GM19467 (cell line): Measurements from ENCODE around the gene KIAA1755.

Source experiments
- ATAC-seq: cut with Tn5 transposase; IDR thresholded peaks from one replicate; pipeline ENCODE4 v1.9.1; 2021; ENCODE audit warnings: mild to moderate bottlenecking, moderate library complexity; ENCODE audit not compliant: unreplicated experiment

KIAA1755 gene

GRCh38 chr20:38242848-38243708 lies 17.5 kb downstream of the KIAA1755 start:
- ATAC-seq: no peak

DNA sequence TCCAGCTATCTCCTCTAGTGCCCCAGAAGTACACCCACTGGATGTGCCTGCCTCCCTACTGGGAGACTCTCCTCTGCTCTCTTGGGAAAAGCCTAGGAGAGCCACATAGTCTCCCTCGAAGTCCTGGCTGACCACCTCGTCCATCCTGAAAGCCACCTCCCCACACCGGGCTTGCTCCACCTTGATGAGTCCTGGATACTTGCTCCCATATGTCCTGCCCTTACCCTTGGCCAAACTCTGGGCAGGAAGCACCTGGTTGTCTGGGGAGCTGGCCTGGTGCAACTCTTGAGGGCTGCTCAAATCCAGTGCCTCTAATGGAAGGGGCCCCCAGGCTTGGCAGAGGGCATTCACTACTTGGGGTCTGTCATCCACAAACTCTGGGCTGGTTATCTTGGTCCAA lies 19.3 kb downstream of the KIAA1755 start:
- no peak for ATAC-seq

GRCh38 chr20:38239441-38239840 lies 21.1 kb downstream of the KIAA1755 start:
- ATAC-seq: no peak

- ATAC-seq: no peak
These were observed 21.7 kb downstream of the KIAA1755 start for GRCh38 chr20:38238829-38239228.

GRCh38 chr20:38237381-38237780 lies 23.2 kb downstream of the KIAA1755 start:
- ATAC-seq: no peak

- ATAC-seq: no peak
These were observed 28.9 kb downstream of the KIAA1755 start for GRCh38 chr20:38231531-38232121.

- no peak for ATAC-seq
These were observed 29.5 kb downstream of the KIAA1755 start for GRCh38 chr20:38230957-38231526.

GRCh38 chr20:38230253-38230551 lies 30.3 kb downstream of the KIAA1755 start:
- no peak for ATAC-seq

DNA sequence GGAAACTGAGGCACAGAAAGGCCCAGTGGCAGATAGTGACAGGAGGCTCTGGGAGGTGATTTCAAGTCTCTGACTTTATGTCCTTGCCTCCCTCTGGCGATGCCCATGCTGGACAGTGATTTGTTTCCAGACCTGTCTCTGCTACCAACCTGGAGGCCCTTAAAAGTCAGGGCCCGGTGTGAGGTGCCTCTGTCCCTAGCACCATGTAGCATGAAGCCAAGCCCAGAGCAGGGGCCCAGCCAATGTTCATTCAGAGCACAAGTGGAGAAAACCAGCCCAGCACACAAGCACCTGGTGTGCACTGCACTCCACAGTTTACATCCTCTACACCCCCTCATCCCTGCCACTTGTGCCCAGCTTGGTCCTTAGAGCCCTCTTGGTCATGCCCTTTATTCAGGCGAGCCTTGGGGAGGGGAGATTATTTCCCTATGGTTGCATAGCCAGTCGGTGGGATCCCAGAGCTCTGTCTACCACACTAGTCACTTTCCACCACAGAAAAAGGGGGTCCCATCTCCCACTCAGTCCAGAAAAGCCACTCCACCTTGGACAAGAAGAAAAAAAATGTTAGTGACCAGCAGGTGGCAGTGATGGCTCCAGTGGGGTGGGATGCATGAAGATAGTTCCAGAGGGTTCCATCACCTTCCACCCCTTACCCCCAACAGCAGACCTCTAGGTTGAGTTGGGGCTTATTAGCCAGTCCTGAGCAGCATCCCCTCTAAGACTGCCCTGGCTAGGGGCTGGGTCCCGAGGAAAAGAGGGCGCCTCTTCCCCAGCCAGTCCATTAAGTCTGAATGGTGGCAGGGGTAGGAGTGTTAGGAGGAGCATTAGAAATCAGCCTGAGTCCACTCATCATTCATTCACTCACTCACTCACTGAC lies 30.9 kb downstream of the KIAA1755 start:
- ATAC-seq: no peak

- ATAC-seq: no peak
These were observed 32.1 kb downstream of the KIAA1755 start for GRCh38 chr20:38228436-38228835.

DNA sequence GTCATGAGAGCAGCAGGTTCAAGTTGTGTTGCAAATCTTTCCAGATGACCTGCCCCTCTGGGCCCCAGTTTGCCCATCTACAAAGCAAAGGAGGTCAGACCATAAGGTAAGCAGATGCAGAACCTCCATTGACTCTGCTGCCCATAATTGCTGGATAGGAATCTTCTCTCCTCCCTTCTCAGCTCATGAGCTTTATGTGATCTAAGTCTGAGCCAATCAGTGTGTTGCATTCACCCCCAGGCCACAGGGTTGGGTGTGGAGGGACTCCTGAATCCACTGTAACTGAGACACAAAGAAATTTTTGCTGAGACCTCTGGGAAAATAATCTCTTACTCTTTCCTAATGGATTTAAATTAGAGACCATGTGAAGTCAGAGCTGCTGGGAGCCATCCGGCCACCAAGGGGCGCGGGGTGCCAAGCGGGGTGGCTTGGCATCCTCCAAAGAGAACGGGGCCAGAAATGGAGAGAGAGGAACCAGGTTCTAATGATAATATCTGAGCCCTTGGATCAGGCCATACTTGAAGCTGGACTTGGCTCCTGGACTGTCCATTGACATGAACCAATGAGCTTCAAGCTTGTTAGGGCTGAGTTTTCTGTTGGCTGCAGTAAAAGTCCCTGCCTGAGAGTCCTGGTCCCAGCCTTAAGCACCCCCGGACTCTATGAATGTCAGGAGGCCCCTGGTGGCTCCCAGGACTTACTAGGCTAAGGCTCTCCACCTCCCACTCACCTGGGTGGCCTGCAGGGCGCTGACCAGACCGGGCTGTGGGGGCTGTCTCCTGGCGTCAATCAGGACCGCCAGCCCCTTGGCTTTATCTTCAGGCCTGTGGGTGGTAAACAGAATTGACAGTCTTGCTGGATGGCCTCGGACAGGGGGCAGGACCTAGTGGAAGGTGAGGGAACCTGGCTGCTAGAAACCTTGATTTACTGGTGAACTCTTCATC lies 32.8 kb downstream of the KIAA1755 start:
- no peak for ATAC-seq

- no peak for ATAC-seq
These were observed 34.0 kb downstream of the KIAA1755 start for GRCh38 chr20:38226553-38226952.

DNA sequence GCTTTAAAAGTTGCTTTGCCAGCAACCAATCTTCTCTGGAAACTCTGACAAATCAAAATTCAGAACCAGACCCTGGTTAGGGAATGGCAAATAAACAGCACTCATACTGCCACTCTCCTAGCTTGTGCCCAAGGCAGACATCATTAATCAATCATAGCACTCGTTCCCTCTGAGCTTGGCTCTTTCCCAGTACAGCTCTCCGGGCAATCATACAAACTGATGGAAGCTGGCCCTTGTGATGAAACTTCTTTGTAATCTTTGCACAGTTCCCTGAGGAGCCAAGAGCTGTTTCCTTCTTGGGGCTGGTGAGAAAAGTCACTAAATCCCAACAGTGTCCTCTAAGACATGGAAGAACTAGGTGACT lies 34.7 kb downstream of the KIAA1755 start:
- no peak for ATAC-seq

GRCh38 chr20:38225240-38225899 lies 35.2 kb downstream of the KIAA1755 start:
- no peak for ATAC-seq

DNA sequence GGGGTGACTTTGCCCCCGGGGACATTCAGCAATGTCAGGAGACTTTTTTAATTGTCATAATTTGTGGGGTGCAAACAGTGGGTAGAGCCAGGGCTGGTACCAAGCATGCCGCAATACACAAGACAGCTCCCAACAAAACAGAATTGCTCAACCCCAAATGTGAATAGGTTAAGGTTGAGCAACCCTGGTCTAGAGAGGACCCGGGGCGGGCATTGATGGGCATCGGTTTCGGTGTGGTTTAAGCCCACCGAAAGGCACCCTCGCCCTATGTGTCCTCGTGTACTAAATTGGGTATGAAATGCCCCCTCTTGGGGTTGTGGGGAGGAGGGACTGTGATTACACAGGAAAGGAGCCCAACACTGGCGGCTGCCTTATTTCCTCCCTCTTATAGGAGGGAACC lies 36.0 kb downstream of the KIAA1755 start:
- ATAC-seq: no peak

DNA sequence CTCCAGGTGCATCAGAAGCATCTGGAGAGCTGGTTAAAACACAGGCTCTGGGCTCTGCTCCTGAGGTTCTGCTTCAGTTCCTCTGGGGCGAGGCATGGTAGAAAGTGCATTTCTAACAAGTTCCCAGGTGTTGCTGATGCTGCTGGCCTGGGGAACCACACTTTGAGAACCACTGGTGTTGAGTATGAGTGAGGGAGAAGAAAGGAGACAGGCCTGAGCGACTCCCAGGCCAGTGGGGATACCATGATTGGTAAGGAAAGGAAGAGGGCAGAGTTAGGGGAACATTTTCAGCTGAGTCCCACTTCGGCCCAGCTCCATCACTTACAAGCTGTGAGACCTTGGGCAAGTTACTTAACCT lies 36.8 kb downstream of the KIAA1755 start:
- no peak for ATAC-seq

DNA sequence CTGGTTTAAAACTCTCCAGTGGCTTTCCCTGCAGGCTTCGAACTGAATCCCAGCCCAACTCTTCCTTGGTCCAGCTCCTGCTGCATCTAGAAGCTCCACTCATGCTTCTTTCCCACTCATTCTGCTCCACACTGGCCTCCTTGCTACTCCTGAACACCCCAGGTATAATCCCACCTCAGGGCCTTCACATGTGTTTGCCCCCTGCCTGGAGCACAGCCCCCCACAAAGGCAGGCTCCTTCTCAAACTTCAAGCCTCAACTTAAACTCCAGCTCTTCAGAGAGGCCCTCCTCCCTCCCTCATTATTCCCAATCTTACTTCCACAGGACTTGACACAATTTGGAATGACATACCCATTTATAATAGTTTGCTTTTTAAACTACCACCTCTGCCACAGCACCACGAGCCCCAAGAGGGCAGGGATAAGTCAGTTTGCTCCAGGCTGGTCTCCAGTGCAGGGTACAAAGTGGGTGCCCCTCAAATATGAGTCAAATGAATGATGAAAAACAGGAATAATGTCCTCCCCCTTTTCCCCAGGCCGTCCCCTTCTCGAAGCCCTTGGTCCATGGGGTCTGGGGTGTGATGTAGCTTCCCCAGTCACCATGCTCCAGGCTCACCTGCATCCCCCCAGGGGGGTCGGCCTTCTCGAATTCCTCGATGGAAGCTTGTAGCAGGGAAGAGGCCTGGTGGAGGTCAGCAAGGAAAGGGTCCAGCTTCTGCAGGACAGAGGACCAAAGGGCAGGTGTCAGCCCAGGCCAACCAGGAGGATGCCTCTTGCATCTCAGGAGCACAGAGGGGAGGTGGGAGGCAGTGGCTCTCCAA lies 37.4 kb downstream of the KIAA1755 start:
- no peak for ATAC-seq

DNA sequence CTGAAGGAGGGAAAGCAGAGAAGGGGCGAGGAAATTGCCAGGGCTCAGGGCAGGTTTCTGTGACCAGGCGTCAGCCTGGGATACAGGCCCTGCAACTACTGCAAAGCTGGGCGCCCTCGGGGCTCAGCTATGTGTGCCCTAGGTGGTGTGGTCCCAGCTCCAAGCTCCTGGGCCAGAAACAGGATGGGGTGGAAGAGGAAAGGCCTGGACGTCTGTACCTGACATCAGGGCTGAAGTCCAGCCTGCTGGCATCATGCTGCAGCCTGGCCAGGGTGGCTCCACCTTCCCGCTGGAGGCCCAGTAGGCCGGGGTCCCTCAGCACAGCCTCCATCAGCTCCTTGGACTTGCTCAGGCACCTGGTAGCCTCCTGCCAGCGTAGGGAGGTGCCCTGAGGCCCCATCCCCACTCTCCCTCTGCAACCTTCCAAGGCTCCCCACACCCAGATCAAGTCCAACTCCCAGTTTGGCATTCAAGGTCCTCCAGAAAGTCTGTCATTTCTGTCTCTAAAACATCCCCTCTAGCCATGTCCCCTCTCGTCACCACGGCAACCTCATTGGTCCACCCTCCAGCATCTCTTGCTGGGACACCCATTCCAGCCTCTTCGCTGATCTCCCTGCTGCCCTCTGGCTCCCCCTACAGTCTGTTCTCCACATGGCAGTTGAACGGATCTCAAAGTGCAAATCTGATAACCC lies 38.2 kb downstream of the KIAA1755 start:
- no peak for ATAC-seq
